Hepatocyte (in vitro differentiated cells): ENCODE data around the gene ZMIZ1. TPM values are rescaled to one million over a fixed set of nuclear protein-coding genes. Genes with fewer than 3 reads are reported as not detected.

Experiments
- DNase-seq: peaks from one replicate; pipeline ENCODE4 v3.0.0-alpha.2; 2016; ENCODE audit warnings: low spot score
- H2AFZ ChIP-seq: fragments of 200-600 bp; sonication (generic); 2 replicates; pipeline ENCODE4 v1.6.0; 2016; ENCODE audit warnings: antibody characterized with exemption, mild to moderate bottlenecking
- H3K27ac ChIP-seq: fragments of 200-600 bp; sonication (generic); 2 replicates; pipeline ENCODE4 v1.5.1; 2016; ENCODE audit warnings: mild to moderate bottlenecking
- H3K27me3 ChIP-seq: fragments of 200-600 bp; sonication (generic); 2 replicates; pipeline ENCODE4 v1.6.1; 2016
- H3K36me3 ChIP-seq: fragments of 200-600 bp; sonication (generic); replicated peaks from 2 replicates; pipeline ENCODE4 v1.5.1; 2016; ENCODE audit warnings: low read depth; ENCODE audit not compliant: insufficient read depth
- H3K4me1 ChIP-seq: fragments of 200-600 bp; sonication (generic); 2 replicates; pipeline ENCODE4 v1.5.1; 2016; ENCODE audit warnings: mild to moderate bottlenecking, moderate library complexity; ENCODE audit not compliant: insufficient read depth
- H3K4me2 ChIP-seq: fragments of 200-600 bp; sonication (generic); 2 replicates; pipeline ENCODE4 v1.6.0; 2016
- H3K4me3 ChIP-seq: fragments of 200-600 bp; sonication (generic); 2 replicates; pipeline ENCODE4 v1.5.1; 2016; ENCODE audit warnings: mild to moderate bottlenecking
- H3K79me2 ChIP-seq: fragments of 200-600 bp; sonication (generic); 2 replicates; pipeline ENCODE4 v1.6.0; 2017; ENCODE audit warnings: mild to moderate bottlenecking
- H3K9me2 ChIP-seq: fragments of 200-600 bp; sonication (generic); replicated peaks from 2 replicates; pipeline ENCODE4 v1.6.0; 2017; ENCODE audit warnings: mild to moderate bottlenecking; ENCODE audit not compliant: insufficient read depth
- H3K9me3 ChIP-seq: fragments of 200-600 bp; sonication (generic); 2 replicates; pipeline ENCODE4 v1.5.1; 2016; ENCODE audit warnings: low read depth, mild to moderate bottlenecking
- H4K20me1 ChIP-seq: fragments of 200-600 bp; sonication (generic); 2 replicates; pipeline ENCODE4 v1.6.0; 2016; ENCODE audit warnings: mild to moderate bottlenecking; ENCODE audit not compliant: insufficient read depth, poor library complexity, severe bottlenecking
- CTCF ChIP-seq: fragments of 200-600 bp; sonication (generic); IDR thresholded peaks from 2 replicates; pipeline ENCODE4 v1.5.1; 2016; ENCODE audit warnings: antibody characterized with exemption, mild to moderate bottlenecking; ENCODE audit not compliant: poor library complexity
- EZH2 ChIP-seq: fragments of 200-600 bp; sonication (generic); IDR thresholded peaks from 2 replicates; pipeline ENCODE4 v1.6.1; 2016; ENCODE audit warnings: antibody characterized with exemption, mild to moderate bottlenecking, borderline replicate concordance
- EZH2phosphoT487 ChIP-seq: fragments of 200-600 bp; sonication (generic); IDR thresholded peaks from one replicate; pipeline ENCODE4 v1.6.1; 2018; ENCODE audit warnings: antibody characterized with exemption, mild to moderate bottlenecking, low read depth, moderate library complexity; ENCODE audit not compliant: unreplicated experiment, severe bottlenecking
- WGBS: methylation state at CpG from one replicate; pipeline ENCODE4 v1.1.6; 2016; ENCODE audit warnings: low lambda C conversion rate; ENCODE audit errors: missing lambda C conversion rate; 5-methylcytosine and 5-hydroxymethylcytosine counted together
- polyA plus RNA-seq: library from polyadenylated mRNA; unstranded; fragments of >200 nt; fragmentation: Nextera tagmentation; extraction: Ambion mirVana; gene quantifications from 2 replicates; pipeline ENCODE4 v1.2.1, GENCODE V29; 2016
- total RNA-seq: library from RNA; depleted of rRNA; stranded (reverse); fragments of >200 nt; gene quantifications from 2 replicates; pipeline ENCODE4 v1.2.3, GENCODE V29; 2014

Gene ZMIZ1
- total and polyA plus RNA-seq, 2 experiments from 2014 or later = 30.9 to 32.4 TPM

GRCh38 chr10:79101560-79102497 is 33.1 kb downstream of the ZMIZ1 start:
- Histone ChIP-seq H3K4me3 (no peak overlapping the region), H3K9me2 (no peaks in the 10 kb centered on the region), H3K27ac (peak overlapping the region; percentile 69), H3K4me1 (peaks cover 28% of the 10 kb centered on the region), H3K79me2 (peaks cover 100% of the 10 kb centered on the region), H3K4me2 (peak overlapping the region; percentile 67), H3K9me3 (no peaks in the 10 kb centered on the region), H3K27me3 (no peaks in the 10 kb centered on the region), H4K20me1 (peaks cover 100% of the 10 kb centered on the region), H2AFZ (no peak overlapping the region), H3K36me3 (no peaks in the 10 kb centered on the region)
- 40% methylated on average over 21 of the region's 22 CpGs for WGBS
- TF ChIP-seq CTCF (no peak), EZH2 (no peak), EZH2phosphoT487 (no peak)
- peak; percentile 67 for DNase-seq

DNA sequence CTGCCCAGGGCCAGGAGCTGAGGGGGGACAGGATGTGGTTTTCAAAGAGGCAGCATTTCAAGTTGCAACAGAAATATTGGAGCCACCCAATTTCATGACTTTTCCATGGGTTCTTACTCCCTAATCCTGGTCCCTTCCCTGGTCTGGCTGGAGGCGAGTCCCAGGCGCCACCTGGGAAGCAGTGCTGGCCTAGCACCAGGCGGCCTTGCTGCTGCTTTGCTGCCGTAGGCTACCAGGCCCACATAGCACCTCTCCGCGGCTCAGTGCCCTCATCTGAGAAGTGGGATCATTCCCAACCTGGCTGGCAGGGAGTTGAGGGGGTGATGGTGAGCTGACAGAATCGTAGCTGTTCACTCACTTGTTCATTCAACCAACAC is 33.7 kb downstream of the ZMIZ1 start:
- no peaks in the 10 kb centered on the region for H3K9me2 ChIP-seq
- no peak overlapping the region for H2AFZ ChIP-seq
- TF ChIP-seq EZH2phosphoT487 = no peak
- TF ChIP-seq CTCF = no peak
- TF ChIP-seq EZH2 = no peak
- WGBS = 89% methylated on average over 7 of the region's 7 CpGs
- H3K9me3 ChIP-seq = no peaks in the 10 kb centered on the region
- H4K20me1 ChIP-seq = peaks cover 100% of the 10 kb centered on the region
- H3K4me2 ChIP-seq = peak overlapping the region; percentile 67
- DNase-seq = no peak
- H3K36me3 ChIP-seq = no peaks in the 10 kb centered on the region
- no peaks in the 10 kb centered on the region for H3K27me3 ChIP-seq
- no peak overlapping the region for H3K4me3 ChIP-seq
- peaks cover 28% of the 10 kb centered on the region for H3K4me1 ChIP-seq
- peak overlapping the region; percentile 69 for H3K27ac ChIP-seq
- H3K79me2 ChIP-seq = peaks cover 100% of the 10 kb centered on the region

- Histone ChIP-seq H3K79me2 (peaks cover 100% of the 10 kb centered on the region), H4K20me1 (peaks cover 100% of the 10 kb centered on the region), H3K36me3 (no peaks in the 10 kb centered on the region), H3K4me3 (no peak overlapping the region), H3K9me2 (no peaks in the 10 kb centered on the region), H3K27me3 (no peaks in the 10 kb centered on the region), H3K4me2 (no peak overlapping the region), H2AFZ (no peak overlapping the region), H3K27ac (no peak overlapping the region), H3K4me1 (peaks cover 33% of the 10 kb centered on the region), H3K9me3 (no peaks in the 10 kb centered on the region)
- DNase-seq = no peak
- TF ChIP-seq EZH2 (no peak), CTCF (no peak), EZH2phosphoT487 (no peak)
- WGBS = 90% methylated on average over 12 of the region's 13 CpGs
Observed at GRCh38 chr10:79103129-79103528, 34.4 kb downstream of the ZMIZ1 start.
